GM19043 (cell line): ENCODE results near the gene HOXC13.

Experiments used
- ATAC-seq: cut with Tn5 transposase; IDR thresholded peaks from one replicate; pipeline ENCODE4 v1.9.1; 2021; ENCODE audit warnings: low read depth; ENCODE audit not compliant: unreplicated experiment

The HOXC13 gene

GRCh38 chr12:53969588-53970259 is 31.1 kb downstream of the HOXC13 start:
- ATAC-seq, result no peak

GRCh38 chr12:53970451-53970850 is 31.8 kb downstream of the HOXC13 start:
- ATAC-seq, result no peak

GRCh38 chr12:53971129-53971528 is 32.5 kb downstream of the HOXC13 start:
- ATAC-seq, result no peak

- no peak for ATAC-seq
Measured at GRCh38 chr12:53971686-53972085, 33.1 kb downstream of the HOXC13 start.

- ATAC-seq, result no peak
Measured at GRCh38 chr12:53972152-53972702, 33.6 kb downstream of the HOXC13 start.

GRCh38 chr12:53972722-53973235 is 34.1 kb downstream of the HOXC13 start, which contains the start of gene HOXC11:
Gene HOXC11, plus strand, starts transcription at chr12:53973126. Its CDS starts 116 bp downstream, at chr12:53973242.
- ATAC-seq, result no peak

GRCh38 chr12:53973236-53974042 is 34.8 kb downstream of the HOXC13 start:
- no peak for ATAC-seq

GRCh38 chr12:53974084-53975063 is 35.7 kb downstream of the HOXC13 start, which contains the start of gene HOTAIR:
Gene HOTAIR, minus strand, starts transcription at chr12:53974954.
- ATAC-seq, result no peak

GRCh38 chr12:53975064-53975471 is 36.4 kb downstream of the HOXC13 start:
- ATAC-seq, result no peak

GRCh38 chr12:53975479-53976152 is 37.0 kb downstream of the HOXC13 start:
- no peak for ATAC-seq

- ATAC-seq, result no peak
Measured at GRCh38 chr12:53976172-53976822, 37.7 kb downstream of the HOXC13 start.

GRCh38 chr12:53976823-53977595 is 38.4 kb downstream of the HOXC13 start:
- no peak for ATAC-seq

- ATAC-seq, result no peak
Measured at GRCh38 chr12:53977596-53978445, 39.2 kb downstream of the HOXC13 start.

GRCh38 chr12:53978477-53979356 is 40.1 kb downstream of the HOXC13 start:
- no peak for ATAC-seq

- no peak for ATAC-seq
Measured at GRCh38 chr12:53980104-53980801, 41.6 kb downstream of the HOXC13 start.
